ENCODE measurements around the gene PRDM1. TPM values are rescaled to one million over a fixed set of nuclear protein-coding genes. Genes with fewer than 3 reads are reported as not detected.

The PRDM1 gene
- total RNA-seq, 1 donor from 2014 or later, result not detected

GRCh38 chr6:106143665-106144064, 57.5 kb downstream of the PRDM1 start:
- Mint-ChIP-seq H3K4me1 (ENCODE audit: unreplicated experiment) (peaks cover 1% of the 10 kb centered on the region), H3K27ac (ENCODE audit: unreplicated experiment) (no peak overlapping the region), H3K27me3 (ENCODE audit: unreplicated experiment) (peaks cover 6% of the 10 kb centered on the region), H3K4me3 (ENCODE audit: unreplicated experiment) (no peak overlapping the region), H3K9me3 (ENCODE audit: unreplicated experiment) (no peaks in the 10 kb centered on the region), H3K36me3 (ENCODE audit: unreplicated experiment) (no peaks in the 10 kb centered on the region)
- TF ChIP-seq, protein P1, sequence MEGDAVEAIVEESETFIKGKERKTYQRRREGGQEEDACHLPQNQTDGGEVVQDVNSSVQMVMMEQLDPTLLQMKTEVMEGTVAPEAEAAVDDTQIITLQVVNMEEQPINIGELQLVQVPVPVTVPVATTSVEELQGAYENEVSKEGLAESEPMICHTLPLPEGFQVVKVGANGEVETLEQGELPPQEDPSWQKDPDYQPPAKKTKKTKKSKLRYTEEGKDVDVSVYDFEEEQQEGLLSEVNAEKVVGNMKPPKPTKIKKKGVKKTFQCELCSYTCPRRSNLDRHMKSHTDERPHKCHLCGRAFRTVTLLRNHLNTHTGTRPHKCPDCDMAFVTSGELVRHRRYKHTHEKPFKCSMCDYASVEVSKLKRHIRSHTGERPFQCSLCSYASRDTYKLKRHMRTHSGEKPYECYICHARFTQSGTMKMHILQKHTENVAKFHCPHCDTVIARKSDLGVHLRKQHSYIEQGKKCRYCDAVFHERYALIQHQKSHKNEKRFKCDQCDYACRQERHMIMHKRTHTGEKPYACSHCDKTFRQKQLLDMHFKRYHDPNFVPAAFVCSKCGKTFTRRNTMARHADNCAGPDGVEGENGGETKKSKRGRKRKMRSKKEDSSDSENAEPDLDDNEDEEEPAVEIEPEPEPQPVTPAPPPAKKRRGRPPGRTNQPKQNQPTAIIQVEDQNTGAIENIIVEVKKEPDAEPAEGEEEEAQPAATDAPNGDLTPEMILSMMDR (IDR thresholded peaks at IDR 0.05), result no peak
- DNase-seq (ENCODE audit: extremely low spot score, unreplicated experiment), result no peak

DNA sequence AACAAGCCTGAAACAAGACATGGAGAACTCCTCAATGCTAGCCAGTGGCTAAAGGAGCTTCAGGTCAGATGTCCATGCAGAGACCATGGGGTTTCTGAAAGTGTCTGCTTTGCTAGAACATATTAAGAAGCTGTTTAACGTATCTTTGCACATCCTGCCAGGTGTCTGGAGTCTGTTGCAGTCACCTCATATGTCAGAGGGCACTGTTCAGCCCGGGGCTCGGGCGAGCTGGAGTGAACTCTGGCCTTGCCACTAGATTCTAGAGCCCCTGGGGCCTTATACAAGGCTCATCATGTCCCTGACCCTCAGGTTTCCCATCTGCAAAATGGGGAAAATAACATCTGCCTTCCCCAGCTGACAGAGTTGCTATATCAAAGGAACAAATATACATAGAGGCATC, 59.0 kb downstream of the PRDM1 start:
- TF ChIP-seq, protein P1 (IDR thresholded peaks at IDR 0.05), result no peak
- H3K27ac Mint-ChIP-seq (ENCODE audit: unreplicated experiment), result no peak overlapping the region
- no peaks in the 10 kb centered on the region for H3K9me3 Mint-ChIP-seq (ENCODE audit: unreplicated experiment)
- H3K4me3 Mint-ChIP-seq (ENCODE audit: unreplicated experiment), result no peak overlapping the region
- DNase-seq (ENCODE audit: extremely low spot score, unreplicated experiment), result no peak
- peaks cover 1% of the 10 kb centered on the region for H3K4me1 Mint-ChIP-seq (ENCODE audit: unreplicated experiment)
- H3K27me3 Mint-ChIP-seq (ENCODE audit: unreplicated experiment), result peaks cover 6% of the 10 kb centered on the region
- H3K36me3 Mint-ChIP-seq (ENCODE audit: unreplicated experiment), result no peaks in the 10 kb centered on the region

DNA sequence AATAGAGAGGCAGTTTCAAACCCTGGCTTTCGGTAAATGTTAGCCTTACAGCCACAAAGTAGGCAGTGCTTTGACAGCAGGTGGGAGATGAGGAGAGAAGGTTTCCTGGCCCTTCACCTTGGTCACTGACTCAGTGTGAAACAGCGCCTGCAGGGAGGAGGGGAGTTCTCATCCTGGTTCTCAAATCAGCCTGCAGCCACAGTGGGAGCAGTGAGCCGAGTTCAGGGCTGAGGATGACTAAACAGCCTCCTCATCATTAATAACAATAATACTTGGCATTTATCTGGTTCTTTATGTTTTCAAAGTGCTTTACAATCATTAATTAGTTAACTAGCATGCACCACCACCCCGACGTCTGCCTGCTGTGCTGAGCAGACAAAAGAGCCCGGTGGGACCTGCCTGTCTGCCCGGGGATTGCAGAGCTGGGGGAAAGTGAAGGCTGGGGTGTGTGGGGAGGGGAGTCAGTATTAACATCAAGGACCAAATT, 59.6 kb downstream of the PRDM1 start:
- Mint-ChIP-seq H3K27ac (ENCODE audit: unreplicated experiment) (no peak overlapping the region), H3K4me1 (ENCODE audit: unreplicated experiment) (peaks cover 1% of the 10 kb centered on the region), H3K9me3 (ENCODE audit: unreplicated experiment) (no peaks in the 10 kb centered on the region), H3K4me3 (ENCODE audit: unreplicated experiment) (no peak overlapping the region), H3K27me3 (ENCODE audit: unreplicated experiment) (peaks cover 6% of the 10 kb centered on the region), H3K36me3 (ENCODE audit: unreplicated experiment) (no peaks in the 10 kb centered on the region)
- TF ChIP-seq, protein P1 (IDR thresholded peaks at IDR 0.05), result no peak
- no peak for DNase-seq (ENCODE audit: extremely low spot score, unreplicated experiment)

DNA sequence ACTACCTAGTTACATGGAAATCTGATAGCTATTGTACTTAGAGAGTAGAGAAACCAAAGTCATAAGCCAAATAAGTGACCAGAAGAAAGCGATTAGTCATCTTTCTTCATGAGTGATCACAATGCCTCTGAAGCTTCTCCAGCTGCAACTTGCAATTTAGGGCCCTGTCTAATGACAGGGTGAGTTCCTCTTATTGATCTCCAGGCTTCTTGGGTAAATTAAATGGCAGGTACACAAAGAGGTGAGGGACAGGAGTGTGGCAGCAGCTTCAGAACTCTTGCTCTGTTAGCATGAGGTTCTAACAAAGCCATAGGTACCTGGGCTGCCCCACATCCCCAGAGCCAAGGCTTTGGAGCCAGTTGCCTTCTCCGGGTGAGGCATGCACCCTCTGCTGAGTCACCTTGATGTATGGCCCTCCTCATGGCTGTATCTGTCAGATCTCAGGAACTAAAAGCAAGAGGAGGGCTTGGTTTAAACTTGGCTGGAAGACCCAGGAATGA, 60.8 kb downstream of the PRDM1 start:
- H3K4me1 Mint-ChIP-seq (ENCODE audit: unreplicated experiment), result peaks cover 1% of the 10 kb centered on the region

GRCh38 chr6:106147476-106147875, 61.3 kb downstream of the PRDM1 start:
- H3K27ac Mint-ChIP-seq (ENCODE audit: unreplicated experiment), result no peak overlapping the region

More for the DNA sequence above, 60.8 kb downstream of the PRDM1 start:
- no peak overlapping the region for H3K27ac Mint-ChIP-seq (ENCODE audit: unreplicated experiment)
- no peaks in the 10 kb centered on the region for H3K36me3 Mint-ChIP-seq (ENCODE audit: unreplicated experiment)
- no peaks in the 10 kb centered on the region for H3K9me3 Mint-ChIP-seq (ENCODE audit: unreplicated experiment)
- H3K27me3 Mint-ChIP-seq (ENCODE audit: unreplicated experiment), result peaks cover 6% of the 10 kb centered on the region
- TF ChIP-seq, protein P1 (IDR thresholded peaks at IDR 0.05), result no peak
- no peak overlapping the region for H3K4me3 Mint-ChIP-seq (ENCODE audit: unreplicated experiment)
- DNase-seq (ENCODE audit: extremely low spot score, unreplicated experiment), result no peak

More at GRCh38 chr6:106147476-106147875, 61.3 kb downstream of the PRDM1 start:
- Mint-ChIP-seq H3K4me3 (ENCODE audit: unreplicated experiment) (no peak overlapping the region), H3K27me3 (ENCODE audit: unreplicated experiment) (peaks cover 6% of the 10 kb centered on the region), H3K4me1 (ENCODE audit: unreplicated experiment) (peaks cover 1% of the 10 kb centered on the region), H3K9me3 (ENCODE audit: unreplicated experiment) (no peaks in the 10 kb centered on the region), H3K36me3 (ENCODE audit: unreplicated experiment) (no peaks in the 10 kb centered on the region)
- TF ChIP-seq, protein P1 (IDR thresholded peaks at IDR 0.05), result no peak
- no peak for DNase-seq (ENCODE audit: extremely low spot score, unreplicated experiment)

Measured in osteocyte (in vitro differentiated cells).